Fibroblast of lung (primary cell): ENCODE results near the gene ECSCR.

ENCODE experiments used
- EZH2 ChIP-seq: IDR thresholded peaks from 2 replicates; pipeline ENCODE4 v1.5.1; 2012; ENCODE audit warnings: low read length, control low read depth, mild to moderate bottlenecking; ENCODE audit errors: missing control alignments
- TF ChIP-seq, protein P1 (sequence below), 2 donors: IDR thresholded peaks in 1 of 2; conservative IDR thresholded peaks in 1 of 2; 1 replicate in 1 of 2; 2 replicates in 1 of 2; pipeline ENCODE4 v1.5.1; 2011 to 2012; ENCODE audit warnings: low read length in 2 of 2, control low read depth in 1 of 2, inconsistent platforms in 1 of 2, low read depth in 1 of 2, mild to moderate bottlenecking in 1 of 2

DNA sequence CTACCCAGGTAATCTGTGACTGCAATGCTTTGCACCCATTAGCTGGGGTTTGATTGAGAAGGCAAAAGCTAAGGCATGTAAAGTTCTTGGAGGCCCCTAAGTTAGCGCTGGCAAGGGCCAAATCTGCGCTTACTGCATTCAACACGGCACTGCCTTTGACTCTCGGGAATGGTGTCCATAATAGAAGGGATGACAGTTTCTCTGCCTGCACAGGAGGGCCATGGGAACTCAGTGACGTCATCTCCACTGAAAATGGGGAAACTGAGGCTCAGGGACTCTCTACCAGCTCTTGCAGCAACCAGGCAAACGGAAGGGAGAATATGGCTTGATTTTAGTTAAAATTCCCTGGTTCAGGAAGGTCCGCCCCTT is 59.1 kb downstream of the ECSCR start:
- TF ChIP-seq, protein P1, sequence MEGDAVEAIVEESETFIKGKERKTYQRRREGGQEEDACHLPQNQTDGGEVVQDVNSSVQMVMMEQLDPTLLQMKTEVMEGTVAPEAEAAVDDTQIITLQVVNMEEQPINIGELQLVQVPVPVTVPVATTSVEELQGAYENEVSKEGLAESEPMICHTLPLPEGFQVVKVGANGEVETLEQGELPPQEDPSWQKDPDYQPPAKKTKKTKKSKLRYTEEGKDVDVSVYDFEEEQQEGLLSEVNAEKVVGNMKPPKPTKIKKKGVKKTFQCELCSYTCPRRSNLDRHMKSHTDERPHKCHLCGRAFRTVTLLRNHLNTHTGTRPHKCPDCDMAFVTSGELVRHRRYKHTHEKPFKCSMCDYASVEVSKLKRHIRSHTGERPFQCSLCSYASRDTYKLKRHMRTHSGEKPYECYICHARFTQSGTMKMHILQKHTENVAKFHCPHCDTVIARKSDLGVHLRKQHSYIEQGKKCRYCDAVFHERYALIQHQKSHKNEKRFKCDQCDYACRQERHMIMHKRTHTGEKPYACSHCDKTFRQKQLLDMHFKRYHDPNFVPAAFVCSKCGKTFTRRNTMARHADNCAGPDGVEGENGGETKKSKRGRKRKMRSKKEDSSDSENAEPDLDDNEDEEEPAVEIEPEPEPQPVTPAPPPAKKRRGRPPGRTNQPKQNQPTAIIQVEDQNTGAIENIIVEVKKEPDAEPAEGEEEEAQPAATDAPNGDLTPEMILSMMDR (conservative IDR thresholded peaks at IDR 0.05 in 1 of 2, IDR thresholded peaks at IDR 0.05 in 1 of 2; ENCODE audit: low read depth in 1 of 2, low read length in 2 of 2): no peak
- TF ChIP-seq EZH2: no peak
